HG02884 (cell line): ENCODE data around the gene FGF2.
"Not testable (repeated sequence)": the region's sequence is repeated elsewhere in the genome, so short reads cannot be mapped to it uniquely, and the experiment has no call there.

ENCODE experiments used
- ATAC-seq: cut with Tn5 transposase; IDR thresholded peaks from one replicate; pipeline ENCODE4 v1.9.1; 2021; ENCODE audit warnings: mild to moderate bottlenecking, moderate library complexity; ENCODE audit not compliant: unreplicated experiment

Gene FGF2

GRCh38 chr4:122921300-122921699 lies 94.7 kb downstream of the FGF2 start:
- ATAC-seq: no peak

GRCh38 chr4:122921971-122922876 lies 95.6 kb downstream of the FGF2 start, which contains the start of gene NUDT6:
NUDT6 (minus strand) TSS chr4:122922597; CDS start chr4:122922572, 25 bp downstream.
- peak; percentile 61 for ATAC-seq

GRCh38 chr4:122922877-122923511 lies 96.4 kb downstream of the FGF2 start:
- ATAC-seq: peak; percentile 94

GRCh38 chr4:122928930-122929329 lies 102.3 kb downstream of the FGF2 start:
- ATAC-seq: no peak

- ATAC-seq: no peak
Measured at GRCh38 chr4:122930862-122931261, 104.2 kb downstream of the FGF2 start.

GRCh38 chr4:122932763-122933162 lies 106.1 kb downstream of the FGF2 start:
- ATAC-seq: no peak

- not testable (repeated sequence) for ATAC-seq
Measured at GRCh38 chr4:122945136-122945535, 118.5 kb downstream of the FGF2 start.

- ATAC-seq: no peak
Measured at GRCh38 chr4:122946142-122946541, 119.5 kb downstream of the FGF2 start.
